HG03060 (cell line): ENCODE measurements around the gene COL15A1.
"Not testable (repeated sequence)": the region's sequence is repeated elsewhere in the genome, so short reads cannot be mapped to it uniquely, and the experiment has no call there.

Experiments used
- ATAC-seq: cut with Tn5 transposase; IDR thresholded peaks from one replicate; pipeline ENCODE4 v1.9.1; 2021; ENCODE audit warnings: low read depth, moderate number of reproducible peaks; ENCODE audit not compliant: unreplicated experiment

COL15A1 gene

DNA sequence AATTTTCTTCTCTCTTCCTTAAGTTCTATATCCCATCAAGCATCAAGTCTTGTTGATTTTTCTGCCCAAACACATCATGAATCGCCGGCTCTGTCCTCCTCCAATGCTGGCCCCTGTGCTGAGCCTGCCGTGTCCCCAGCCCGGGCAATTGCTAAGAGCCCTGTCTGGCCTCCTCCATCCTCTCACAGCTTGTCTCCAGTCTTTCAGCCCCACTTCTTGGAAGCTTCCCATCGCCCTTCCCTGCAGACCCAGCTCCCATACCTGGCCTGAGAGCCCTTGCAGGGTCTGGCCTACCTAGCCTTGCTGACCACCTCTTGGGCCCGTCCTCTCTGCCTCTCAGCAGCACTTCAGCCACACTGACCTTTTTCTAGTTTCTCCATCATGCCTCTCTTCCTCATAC lies 61.9 kb downstream of the COL15A1 start:
- no peak for ATAC-seq

DNA sequence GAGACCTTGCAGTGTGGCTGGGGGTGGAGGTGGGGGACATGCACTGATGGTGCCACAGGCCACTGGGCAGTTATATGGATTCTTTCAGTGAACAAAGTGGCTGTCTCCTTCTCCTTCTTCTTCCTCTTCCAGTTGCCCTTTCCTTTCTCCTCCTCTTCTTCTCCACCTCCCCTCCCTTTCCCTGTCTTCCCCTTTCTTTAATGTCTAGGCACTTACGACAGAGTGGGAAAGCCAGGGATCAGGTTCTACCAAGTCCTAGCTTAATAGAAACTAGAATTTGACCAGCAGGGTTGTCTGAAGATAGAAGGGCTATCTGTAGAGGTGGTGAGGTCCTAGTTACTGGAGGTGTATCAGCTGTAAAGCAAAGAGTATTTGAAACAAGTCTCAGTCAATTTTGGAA lies 62.8 kb downstream of the COL15A1 start:
- no peak for ATAC-seq

- ATAC-seq, result no peak
Observed at GRCh38 chr9:99006979-99007378, 63.3 kb downstream of the COL15A1 start.

DNA sequence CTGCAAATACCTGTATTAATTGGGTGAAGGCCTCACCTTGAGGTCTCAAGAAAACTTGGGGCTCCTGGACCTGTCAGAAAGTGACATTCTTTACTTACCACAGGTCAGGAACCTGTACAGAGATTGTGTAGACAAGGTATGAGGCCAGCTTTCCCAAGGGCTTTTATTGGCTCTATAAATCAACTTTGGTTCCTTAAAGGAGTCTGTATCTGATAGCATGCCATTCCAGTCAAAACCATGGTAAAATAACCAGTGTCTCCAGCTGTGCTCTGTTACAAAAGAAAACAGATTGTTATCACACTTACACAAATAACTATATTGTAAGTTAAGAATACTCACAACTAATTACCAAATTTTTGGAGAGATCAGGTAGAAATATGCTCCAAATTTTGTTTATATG lies 64.5 kb downstream of the COL15A1 start:
- no peak for ATAC-seq

GRCh38 chr9:99010393-99010792 lies 66.7 kb downstream of the COL15A1 start:
- not testable (repeated sequence) for ATAC-seq

GRCh38 chr9:99011161-99011709 lies 67.5 kb downstream of the COL15A1 start:
- no peak for ATAC-seq

DNA sequence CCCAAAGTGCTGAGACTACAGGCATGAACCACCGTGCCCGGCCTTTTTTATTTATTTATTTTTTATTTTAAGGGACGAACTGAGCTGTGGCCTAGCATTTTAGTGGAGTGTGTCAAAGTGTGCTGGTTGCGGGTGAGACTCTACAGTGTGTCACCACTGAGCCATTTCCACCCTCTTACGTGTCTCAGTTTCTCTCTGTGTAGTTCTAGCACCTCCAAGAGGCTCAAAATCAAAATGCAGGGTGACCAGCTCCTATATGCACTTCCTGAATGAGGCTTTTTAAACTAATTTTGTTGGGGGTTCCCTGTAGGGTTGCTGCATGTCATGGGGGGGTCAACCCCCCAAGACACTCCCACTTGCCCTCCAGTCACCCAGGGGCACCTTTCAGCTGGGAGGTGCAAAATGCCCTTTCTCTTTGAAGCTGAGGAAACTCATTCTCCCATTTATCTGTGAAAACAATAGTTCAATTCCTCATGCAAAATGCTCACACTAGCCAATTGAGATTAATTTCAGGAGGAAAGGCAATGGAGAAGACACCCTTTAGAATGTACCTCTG lies 69.3 kb downstream of the COL15A1 start:
- no peak for ATAC-seq

DNA sequence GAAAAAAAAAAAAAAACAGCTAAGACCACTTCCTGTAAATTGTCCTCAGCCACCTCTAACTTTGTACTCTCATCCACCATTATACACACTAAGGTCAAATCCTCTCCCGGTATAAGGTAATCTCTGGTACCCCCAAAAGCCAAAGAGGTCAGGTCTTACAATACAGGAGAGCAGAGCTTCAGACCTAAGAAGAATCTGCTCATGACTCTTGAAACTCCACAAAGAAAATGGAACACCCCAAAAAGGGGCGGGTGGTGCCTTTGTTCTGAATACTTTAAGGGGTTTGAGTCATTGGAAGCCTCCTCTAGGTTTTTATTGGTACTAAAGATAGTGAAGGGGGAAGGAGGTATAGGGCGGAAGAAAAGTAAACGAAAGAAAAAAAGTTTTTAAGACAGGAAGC lies 69.8 kb downstream of the COL15A1 start:
- ATAC-seq, result no peak

DNA sequence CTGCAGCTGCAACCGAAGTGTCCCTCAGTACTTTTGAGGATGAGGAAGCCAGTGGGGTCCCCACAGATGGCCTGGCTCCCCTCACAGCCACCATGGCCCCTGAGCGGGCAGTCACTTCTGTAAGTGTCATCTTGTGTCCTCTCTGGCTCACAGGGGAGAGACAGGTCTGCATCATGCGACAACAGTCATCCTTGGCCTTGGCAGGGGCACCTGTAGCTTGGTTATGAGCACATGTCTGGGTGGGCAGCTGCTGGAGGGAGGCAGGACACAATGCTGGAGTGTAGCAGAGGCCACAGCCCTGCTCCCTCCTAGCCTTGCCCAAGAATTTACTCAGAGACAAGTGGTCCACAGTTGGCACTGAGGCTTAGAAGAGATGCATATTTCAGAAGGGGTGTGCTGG lies 71.7 kb downstream of the COL15A1 start:
- ATAC-seq, result no peak

GRCh38 chr9:99015890-99016289 lies 72.2 kb downstream of the COL15A1 start:
- ATAC-seq, result no peak

- ATAC-seq, result no peak
Observed at GRCh38 chr9:99016681-99017387, 73.1 kb downstream of the COL15A1 start.

- ATAC-seq, result no peak
Observed at GRCh38 chr9:99018653-99019052, 74.9 kb downstream of the COL15A1 start.

- ATAC-seq, result no peak
Observed at GRCh38 chr9:99019510-99020331, 76.0 kb downstream of the COL15A1 start.

- no peak for ATAC-seq
Observed at GRCh38 chr9:99020786-99021436, 77.2 kb downstream of the COL15A1 start.

GRCh38 chr9:99021512-99021911 lies 77.8 kb downstream of the COL15A1 start:
- ATAC-seq, result no peak

DNA sequence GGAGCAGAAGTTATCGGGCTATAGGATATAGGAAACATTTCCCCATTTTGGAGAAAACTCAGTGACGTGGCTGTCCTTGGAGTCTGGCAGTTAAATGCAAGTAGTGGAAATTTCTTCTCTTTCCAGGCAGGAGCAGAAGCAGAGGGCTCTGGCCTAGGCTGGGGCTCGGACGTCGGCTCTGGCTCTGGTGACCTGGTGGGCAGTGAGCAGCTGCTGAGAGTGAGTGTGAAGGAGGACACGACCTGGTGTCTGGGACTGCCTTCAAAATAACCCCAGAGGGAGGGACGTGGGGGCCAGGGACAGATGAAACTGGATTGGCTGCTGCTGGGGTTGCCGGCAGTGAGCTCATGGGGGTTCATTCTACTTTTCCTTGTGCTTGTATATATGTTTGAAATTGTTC lies 79.5 kb downstream of the COL15A1 start:
- no peak for ATAC-seq

DNA sequence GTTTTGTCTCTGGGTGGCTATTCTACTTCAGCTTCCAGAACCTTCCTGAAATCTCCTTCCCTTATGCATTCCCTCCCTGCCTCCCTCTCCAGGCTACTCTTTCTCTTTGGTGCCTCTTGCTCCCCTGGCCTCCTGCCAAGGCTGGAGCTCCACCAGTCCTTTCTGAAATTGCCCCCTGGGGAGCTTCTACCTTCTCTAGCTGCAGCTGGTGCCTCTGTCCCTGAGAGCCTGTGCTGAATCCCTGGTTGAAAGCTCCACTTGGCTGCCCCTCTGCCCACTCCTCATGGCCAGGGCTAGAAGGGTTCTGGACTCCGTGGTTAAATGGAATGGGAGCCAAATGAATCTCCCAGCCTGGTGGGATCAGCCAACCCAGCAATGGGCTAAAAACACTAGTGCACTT lies 80.1 kb downstream of the COL15A1 start:
- ATAC-seq, result no peak

- ATAC-seq, result no peak
Observed at GRCh38 chr9:99024959-99025358, 81.3 kb downstream of the COL15A1 start.

- no peak for ATAC-seq
Observed at GRCh38 chr9:99025616-99026270, 82.0 kb downstream of the COL15A1 start.

GRCh38 chr9:99026271-99026955 lies 82.7 kb downstream of the COL15A1 start:
- no peak for ATAC-seq
